Choroid plexus epithelial cell (primary cell): Measurements from ENCODE around the gene GALR3.
A peak's percentile ranks its signal among the peaks of the same experiment; 100 is the strongest.

Experiments used
- DNase-seq: peaks from one replicate; pipeline ENCODE4 v3.0.0-alpha.2; 2010; ENCODE audit warnings: low read depth
- H3K4me3 ChIP-seq: 2 replicates; pipeline ENCODE4 v1.5.1; 2011; ENCODE audit warnings: low read depth, mild to moderate bottlenecking, control low read depth, low read length, moderate library complexity
- TF ChIP-seq, protein P1 (sequence below): conservative IDR thresholded peaks from 2 replicates; pipeline ENCODE4 v1.5.1; 2011; ENCODE audit warnings: low read depth, mild to moderate bottlenecking, control low read depth, inconsistent platforms, low read length, moderate library complexity

The GALR3 gene

DNA sequence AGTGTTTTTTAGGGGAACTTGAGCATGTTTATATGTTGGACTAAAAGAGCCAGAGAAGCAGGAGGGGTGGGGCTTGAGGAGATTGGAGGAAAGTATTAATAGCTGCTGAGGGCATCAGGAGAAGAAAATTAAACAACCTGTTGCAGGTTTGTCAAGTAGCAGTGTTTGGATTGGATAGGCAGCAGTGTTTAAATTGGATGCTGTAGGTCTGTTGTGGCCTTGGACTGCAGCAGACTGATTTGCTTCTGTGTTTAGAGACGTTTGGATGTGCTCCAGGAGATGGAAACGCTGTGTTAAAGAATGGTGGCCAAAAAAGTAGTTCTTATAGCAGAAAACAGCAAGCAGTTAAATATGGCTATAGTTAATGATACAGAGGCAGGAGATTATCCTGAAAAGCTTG, 31.8 kb downstream of the GALR3 start:
- no peak for DNase-seq
- H3K4me3 ChIP-seq: no peak overlapping the region

DNA sequence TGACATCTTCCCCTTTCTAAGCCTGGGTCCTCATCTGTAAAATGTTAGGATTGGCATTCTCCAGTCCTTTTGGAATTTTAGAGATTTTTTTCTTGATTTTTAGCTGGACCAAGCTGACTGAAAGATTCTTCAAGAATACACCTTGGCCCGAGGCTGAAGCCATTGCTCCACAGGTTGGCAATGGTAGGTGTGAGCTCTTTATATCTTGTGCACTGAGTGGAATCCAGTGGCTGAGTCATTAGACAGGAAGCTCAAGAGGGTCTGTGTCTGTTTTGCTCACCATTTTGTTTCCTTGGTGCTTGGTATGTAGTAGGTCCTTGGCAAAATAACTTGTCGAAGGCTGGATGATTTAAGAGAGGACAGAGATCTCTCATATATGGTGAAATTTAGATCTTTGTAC, 32.3 kb downstream of the GALR3 start:
- no peak overlapping the region for H3K4me3 ChIP-seq
- TF ChIP-seq, protein P1, sequence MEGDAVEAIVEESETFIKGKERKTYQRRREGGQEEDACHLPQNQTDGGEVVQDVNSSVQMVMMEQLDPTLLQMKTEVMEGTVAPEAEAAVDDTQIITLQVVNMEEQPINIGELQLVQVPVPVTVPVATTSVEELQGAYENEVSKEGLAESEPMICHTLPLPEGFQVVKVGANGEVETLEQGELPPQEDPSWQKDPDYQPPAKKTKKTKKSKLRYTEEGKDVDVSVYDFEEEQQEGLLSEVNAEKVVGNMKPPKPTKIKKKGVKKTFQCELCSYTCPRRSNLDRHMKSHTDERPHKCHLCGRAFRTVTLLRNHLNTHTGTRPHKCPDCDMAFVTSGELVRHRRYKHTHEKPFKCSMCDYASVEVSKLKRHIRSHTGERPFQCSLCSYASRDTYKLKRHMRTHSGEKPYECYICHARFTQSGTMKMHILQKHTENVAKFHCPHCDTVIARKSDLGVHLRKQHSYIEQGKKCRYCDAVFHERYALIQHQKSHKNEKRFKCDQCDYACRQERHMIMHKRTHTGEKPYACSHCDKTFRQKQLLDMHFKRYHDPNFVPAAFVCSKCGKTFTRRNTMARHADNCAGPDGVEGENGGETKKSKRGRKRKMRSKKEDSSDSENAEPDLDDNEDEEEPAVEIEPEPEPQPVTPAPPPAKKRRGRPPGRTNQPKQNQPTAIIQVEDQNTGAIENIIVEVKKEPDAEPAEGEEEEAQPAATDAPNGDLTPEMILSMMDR: no peak
- no peak for DNase-seq

More for the DNA sequence above, 31.8 kb downstream of the GALR3 start:
- TF ChIP-seq, protein P1: no peak

DNA sequence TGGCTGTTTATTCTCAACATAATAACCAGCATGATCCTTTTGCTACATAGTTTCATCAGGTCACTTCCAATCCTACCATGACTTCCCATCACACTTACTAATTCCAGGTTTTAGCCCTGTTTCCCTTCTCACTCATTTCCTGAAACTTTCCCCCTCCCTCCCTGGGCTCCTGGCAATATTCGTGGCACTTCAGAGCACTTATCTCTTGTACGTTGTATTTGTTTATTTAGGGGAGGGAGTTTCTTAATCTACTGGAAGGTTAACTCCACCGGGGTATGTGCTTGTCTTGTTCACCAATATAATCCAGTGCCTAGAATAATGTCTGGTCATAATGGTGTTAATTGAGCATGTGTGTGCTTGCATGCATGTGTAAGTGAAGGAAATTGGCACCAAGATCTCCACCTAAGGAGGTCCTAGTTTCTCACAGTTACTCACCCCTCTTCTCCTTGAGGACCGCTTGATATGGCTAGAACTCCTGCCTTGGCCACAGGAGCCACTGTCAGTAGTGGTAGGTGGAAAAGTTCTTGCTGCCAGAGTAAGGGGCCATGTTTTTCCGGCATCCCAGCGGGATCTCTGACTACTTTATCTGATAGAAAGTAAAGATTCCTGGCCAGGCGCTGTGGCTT, 37.7 kb downstream of the GALR3 start:
- TF ChIP-seq, protein P1: no peak

GRCh38 chr22:37862570-37863325, 39.6 kb downstream of the GALR3 start:
- H3K4me3 ChIP-seq: no peak overlapping the region
- DNase-seq: no peak
- TF ChIP-seq, protein P1: no peak

More for the DNA sequence above, 37.7 kb downstream of the GALR3 start:
- DNase-seq: no peak
- no peak overlapping the region for H3K4me3 ChIP-seq

DNA sequence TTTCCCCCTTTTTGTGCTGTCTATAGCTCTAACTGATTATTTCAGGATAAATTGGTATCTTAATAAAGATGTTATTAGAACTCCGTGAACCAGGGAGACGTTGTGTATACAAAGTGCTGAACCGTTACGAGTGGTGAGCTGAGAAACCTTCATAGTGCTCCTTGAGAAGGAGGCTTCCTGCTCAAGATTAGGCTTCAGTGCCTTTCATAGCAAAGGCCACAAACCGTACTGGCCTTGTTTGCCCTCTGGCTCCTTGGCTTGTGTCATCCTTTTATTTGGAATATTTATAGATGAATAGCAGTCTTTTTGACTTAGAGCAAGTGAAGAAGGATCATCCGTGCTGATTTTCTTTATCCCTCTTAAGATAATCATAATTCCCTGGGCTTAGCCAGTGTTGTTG, 42.3 kb downstream of the GALR3 start:
- no peak overlapping the region for H3K4me3 ChIP-seq
- TF ChIP-seq, protein P1: no peak
- no peak for DNase-seq

DNA sequence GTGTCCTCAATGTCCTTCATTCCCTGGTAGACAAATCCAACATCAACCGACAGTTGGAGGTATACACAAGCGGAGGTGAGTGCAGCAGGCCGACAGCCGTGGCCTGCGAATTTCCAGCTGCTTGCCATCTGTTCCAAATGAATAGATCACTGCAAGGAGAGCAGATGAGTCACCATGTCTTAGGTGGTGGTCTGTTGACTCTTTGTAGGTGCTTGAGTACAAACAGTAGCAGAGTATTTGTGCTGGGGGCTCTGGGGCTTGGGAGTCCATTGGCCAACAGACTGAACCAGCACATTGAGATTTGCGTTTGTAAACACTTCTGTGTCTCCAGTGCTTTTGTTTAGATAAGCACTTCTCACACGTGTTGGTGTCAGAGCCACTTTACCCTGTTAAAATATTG, 47.1 kb downstream of the GALR3 start:
- TF ChIP-seq, protein P1: no peak
- H3K4me3 ChIP-seq: no peak overlapping the region
- DNase-seq: peak; percentile 50
